A673 (cell line): ENCODE measurements around the gene CACNA2D4.

Experiments
- CTCF ChIP-seq: fragments of 300-800, 200-600 bp; sonication (generic); conservative IDR thresholded peaks from 2 replicates; pipeline ENCODE4 v1.5.1; 2017; ENCODE audit warnings: low read depth, mild to moderate bottlenecking, antibody characterized with exemption, low read length, moderate library complexity, mixed read lengths
- EZH2 ChIP-seq: fragments of 200-600 bp; sonication (generic); IDR thresholded peaks from 2 replicates; pipeline ENCODE4 v1.6.1; 2017; ENCODE audit warnings: borderline replicate concordance, low read depth, mild to moderate bottlenecking, mixed read lengths, antibody characterized with exemption, low read length; ENCODE audit not compliant: poor library complexity, severe bottlenecking

- no peak for TF ChIP-seq CTCF
- no peak for TF ChIP-seq EZH2
Observed at GRCh38 chr12:1879633-1880032, 38.8 kb downstream of the CACNA2D4 start.
